Prostate gland (tissue), 2 donors: ENCODE data around the gene RAB43. TPM values are rescaled to one million over a fixed set of nuclear protein-coding genes. Genes with fewer than 3 reads are reported as not detected.

Source experiments
- DNase-seq: peaks from one replicate; pipeline ENCODE4 v3.0.0-alpha.2; 2019; ENCODE audit warnings: low spot score
- H3K27ac ChIP-seq, 2 donors: fragments of 200-600 bp; sonication (generic); 2 replicates each; pipeline ENCODE4 v1.5.1; 2017 to 2019
- H3K27me3 ChIP-seq: fragments of 200-600 bp; sonication (generic); replicated peaks from 2 replicates; pipeline ENCODE4 v1.5.1; 2019; ENCODE audit not compliant: insufficient read depth
- H3K36me3 ChIP-seq, 2 donors: fragments of 200-600 bp; sonication (generic); 1 replicate in 1 of 2; 2 replicates in 1 of 2; pipeline versions ENCODE4 v1.5.1 to v1.8.1; 2017 to 2019
- H3K4me1 ChIP-seq: fragments of 200-600 bp; sonication (generic); replicated peaks from 2 replicates; pipeline ENCODE4 v1.5.1; 2019
- H3K4me3 ChIP-seq, 2 donors: fragments of 200-600 bp; sonication (generic); 2 replicates each; pipeline ENCODE4 v1.5.1; 2017 to 2019
- H3K9me3 ChIP-seq: fragments of 200-600 bp; sonication (generic); 2 replicates; pipeline ENCODE4 v1.5.1; 2017
- CTCF ChIP-seq, 4 experiments: fragments of 200-600 bp in 2 of 4; fragments of 450-650 bp in 2 of 4; sonication (generic) in 2 of 4; IDR thresholded peaks; 1 replicate in 3 of 4; 2 replicates in 1 of 4; pipeline ENCODE4 v1.5.1; 2016 to 2019; ENCODE audit warnings: antibody characterized with exemption in 4 of 4, mild to moderate bottlenecking in 2 of 4, moderate library complexity in 2 of 4
- POLR2A ChIP-seq: fragments of 450-650 bp; IDR thresholded peaks from one replicate; pipeline ENCODE4 v1.6.1; 2016; ENCODE audit warnings: antibody characterized with exemption, mild to moderate bottlenecking
- POLR2AphosphoS5 ChIP-seq: sonication (generic); formaldehyde crosslinking; IDR thresholded peaks from one replicate; pipeline ENCODE4 v1.6.1; 2017; ENCODE audit warnings: antibody characterized with exemption
- WGBS: methylation state at CpG from one replicate; pipeline ENCODE4 v1.1.5; 2018; 5-methylcytosine and 5-hydroxymethylcytosine counted together
- intact Hi-C: fragments of 100-400 bp; cut with DNase I; formaldehyde crosslinking; loops from one replicate; pipeline ENCODE4 v1.14.2; 2022
- total RNA-seq, 2 donors: library from RNA; depleted of rRNA; stranded (reverse); fragments of >200 nt; gene quantifications; one replicate each; pipeline ENCODE4 v1.1.0, GENCODE V29; 2016

Gene RAB43
- total RNA-seq, 2 donors from 2014 or later, result 35.9 to 52.3 TPM

DNA sequence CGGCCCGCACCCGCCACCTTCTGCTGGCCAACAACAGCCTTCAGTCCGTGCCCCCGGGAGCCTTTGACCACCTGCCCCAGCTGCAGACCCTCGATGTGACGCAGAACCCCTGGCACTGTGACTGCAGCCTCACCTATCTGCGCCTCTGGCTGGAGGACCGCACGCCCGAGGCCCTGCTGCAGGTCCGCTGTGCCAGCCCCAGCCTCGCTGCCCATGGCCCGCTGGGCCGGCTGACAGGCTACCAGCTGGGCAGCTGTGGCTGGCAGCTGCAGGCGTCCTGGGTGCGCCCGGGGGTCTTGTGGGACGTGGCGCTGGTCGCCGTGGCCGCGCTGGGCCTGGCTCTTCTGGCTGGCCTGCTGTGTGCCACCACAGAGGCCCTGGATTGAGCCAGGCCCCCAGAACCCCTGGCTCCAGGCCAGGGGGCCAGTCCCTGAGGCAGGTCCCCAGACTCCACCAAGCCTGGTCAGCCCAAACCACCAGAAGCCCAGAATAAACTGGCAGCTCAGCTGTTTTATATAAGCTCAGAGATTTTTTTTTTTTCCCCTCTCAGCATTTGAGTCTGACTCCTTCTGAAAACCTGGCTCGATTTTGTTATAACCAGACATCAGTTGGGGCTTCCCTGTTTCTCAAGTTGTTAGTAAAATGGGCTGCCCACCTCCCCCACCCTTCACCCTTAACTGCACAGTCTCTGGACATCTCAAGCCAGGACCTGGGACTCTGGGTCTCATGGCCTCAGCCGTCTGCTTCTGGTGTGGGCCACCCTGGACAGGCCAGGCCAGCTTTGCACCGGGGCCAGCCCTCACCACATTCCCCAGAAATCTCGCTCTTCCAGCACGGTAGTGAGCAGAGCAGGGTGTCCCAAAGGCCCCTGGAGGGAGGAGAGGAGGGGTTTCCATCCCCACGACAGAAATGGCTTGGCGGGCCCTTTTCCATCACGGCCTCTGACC lies 59.4 kb downstream of the RAB43 start:
- H3K27ac ChIP-seq, result no peak overlapping the region
- no peaks in the 10 kb centered on the region for H3K9me3 ChIP-seq
- no peak for TF ChIP-seq CTCF (IDR thresholded peaks at IDR 0.05)
- TF ChIP-seq POLR2AphosphoS5, result no peak
- TF ChIP-seq POLR2A, result no peak
- no peaks in the 10 kb centered on the region for H3K36me3 ChIP-seq
- intact Hi-C loops, result no loop called here
- H3K4me1 ChIP-seq, result peaks cover 11% of the 10 kb centered on the region
- no peaks in the 10 kb centered on the region for H3K27me3 ChIP-seq
- DNase-seq, result no peak
- H3K4me3 ChIP-seq, result no peak overlapping the region
- 90% methylated on average over 24 of the region's 32 CpGs for WGBS

GRCh38 chr3:129061023-129061887 lies 60.3 kb downstream of the RAB43 start:
- DNase-seq, result no peak
- no peak overlapping the region for H3K27ac ChIP-seq
- peaks cover 10% of the 10 kb centered on the region for H3K4me1 ChIP-seq
- no peak overlapping the region for H3K4me3 ChIP-seq
- no peaks in the 10 kb centered on the region for H3K27me3 ChIP-seq
- no peaks in the 10 kb centered on the region for H3K36me3 ChIP-seq
- no peaks in the 10 kb centered on the region for H3K9me3 ChIP-seq
- intact Hi-C loops, result no loop called here
- WGBS, result 92% methylated on average over 19 of the region's 19 CpGs
- TF ChIP-seq POLR2AphosphoS5, result no peak
- no peak for TF ChIP-seq POLR2A
- TF ChIP-seq CTCF (IDR thresholded peaks at IDR 0.05), result no peak

DNA sequence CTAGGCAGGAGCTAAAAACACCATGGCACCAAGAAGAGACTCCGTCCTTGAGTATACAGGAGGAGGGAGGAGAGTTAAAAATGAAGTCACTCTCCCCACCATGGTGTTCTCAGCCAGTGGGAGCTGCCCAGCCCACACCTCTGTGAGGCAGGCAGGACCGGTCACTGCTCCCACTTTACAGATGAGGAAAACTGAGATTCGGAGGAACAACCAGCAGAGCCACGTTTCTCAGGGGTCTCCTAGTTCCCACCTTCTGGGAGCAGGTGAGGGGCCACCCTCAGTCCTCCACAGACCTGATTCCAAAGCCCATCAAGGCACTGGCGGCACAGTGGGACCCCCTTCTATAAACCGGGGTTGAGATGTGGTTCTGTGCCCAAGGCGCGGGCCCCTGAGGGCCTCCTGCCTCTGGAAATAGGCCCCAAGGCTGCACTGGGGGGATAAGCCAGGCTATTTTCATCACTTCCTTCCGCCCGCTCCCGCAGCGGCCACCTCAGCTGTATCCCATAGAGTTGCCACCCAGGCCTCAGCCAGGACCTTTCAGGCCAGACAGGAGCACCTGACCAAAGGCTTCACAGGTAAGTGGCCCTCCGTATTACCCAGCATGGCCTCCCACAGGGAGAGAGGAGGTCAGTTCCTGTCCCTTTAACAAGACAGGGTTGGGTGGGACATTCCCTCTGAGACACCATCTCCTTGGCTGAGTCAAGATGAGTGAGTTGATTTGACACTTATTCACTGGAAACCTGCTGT lies 61.2 kb downstream of the RAB43 start, which contains the start of gene GP9:
Gene GP9 (plus strand): TSS at position 504 of the 747 bp plus-strand sequence. CDS start 961 bp downstream, outside the sequence.
- Histone ChIP-seq H3K36me3 (no peaks in the 10 kb centered on the region), H3K27ac (peak within 1 kb of the TSS in 1 of 2 donors; percentile 66), H3K9me3 (no peaks in the 10 kb centered on the region), H3K27me3 (no peaks in the 10 kb centered on the region), H3K4me1 (peaks cover 10% of the 10 kb centered on the region), H3K4me3 (no peak within 1 kb of the TSS)
- WGBS, result 85% methylated on average over 11 of the region's 13 CpGs
- TF ChIP-seq POLR2AphosphoS5 (no peak), CTCF (IDR thresholded peaks at IDR 0.05) (no peak), POLR2A (no peak)
- intact Hi-C loops, result no loop called here
- no peak for DNase-seq

DNA sequence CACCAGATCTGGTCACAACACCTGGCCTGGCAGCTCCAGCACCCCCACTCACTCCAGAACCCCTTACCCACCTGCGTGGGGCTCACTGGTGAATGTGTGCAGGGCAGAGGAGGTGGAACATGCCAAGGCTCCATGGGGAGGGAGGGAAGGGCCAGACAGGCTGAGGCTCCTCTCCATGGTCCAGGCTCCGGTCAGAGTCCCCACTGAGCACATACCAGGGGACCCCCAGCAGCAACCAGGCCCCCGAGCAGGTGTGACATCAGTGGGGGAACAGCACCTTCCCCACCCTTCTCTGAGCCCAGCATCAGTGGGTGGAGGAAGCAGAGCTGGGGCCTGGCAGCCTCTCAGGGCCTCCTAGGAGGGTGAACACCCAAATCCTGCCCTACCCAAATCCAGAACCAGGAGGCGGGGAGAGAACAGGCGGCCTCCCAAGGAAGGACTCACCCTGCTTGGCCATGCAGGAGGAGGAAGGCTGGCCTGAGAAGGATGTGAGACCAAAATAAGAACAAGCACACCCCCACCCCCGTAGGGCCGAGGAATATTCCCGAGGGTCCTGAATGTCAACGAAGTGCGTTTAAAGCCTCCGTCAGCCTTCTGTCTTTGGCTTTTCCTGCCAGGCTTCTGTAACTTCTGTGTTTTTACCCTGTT lies 62.2 kb downstream of the RAB43 start:
- peak overlapping the region; percentile 13 to 66 for H3K27ac ChIP-seq
- WGBS, result 79% methylated on average over 11 of the region's 11 CpGs
- DNase-seq, result no peak
- no peak overlapping the region for H3K4me3 ChIP-seq
- H3K27me3 ChIP-seq, result no peaks in the 10 kb centered on the region
- H3K36me3 ChIP-seq, result no peaks in the 10 kb centered on the region
- no peaks in the 10 kb centered on the region for H3K9me3 ChIP-seq
- H3K4me1 ChIP-seq, result peaks cover 10% of the 10 kb centered on the region
- TF ChIP-seq POLR2A, result no peak
- TF ChIP-seq POLR2AphosphoS5, result no peak
- TF ChIP-seq CTCF (IDR thresholded peaks at IDR 0.05), result no peak
- intact Hi-C loops, result loop anchor here (10.0 kb wide), 1 partner anchor 85 kb away; no protein-coding TSS in a partner anchor
